HCT116 (cell line): ENCODE data around the gene SRCIN1.

Experiments
- CEBPB ChIP-seq: IDR thresholded peaks from 2 replicates; pipeline ENCODE4 v1.6.1; 2012; ENCODE audit warnings: low read depth
- EGR1 ChIP-seq: IDR thresholded peaks from 2 replicates; pipeline ENCODE4 v1.6.1; 2012; ENCODE audit warnings: low read depth
- EZH2 ChIP-seq: fragments of 200-600 bp; sonication (generic); IDR thresholded peaks from 2 replicates; pipeline ENCODE4 v1.6.1; 2017; ENCODE audit warnings: antibody characterized with exemption, mixed run types
- JUND ChIP-seq: IDR thresholded peaks from 2 replicates; pipeline ENCODE4 v1.6.1; 2012
- POLR2A ChIP-seq: IDR thresholded peaks from 2 replicates; pipeline ENCODE4 v1.7.0; 2011; ENCODE audit warnings: borderline replicate concordance; ENCODE audit not compliant: insufficient read depth, insufficient read length; ENCODE audit errors: extremely low read depth
- POLR2AphosphoS5 ChIP-seq: IDR thresholded peaks from 2 replicates; pipeline ENCODE4 v1.6.1; 2011; ENCODE audit warnings: mild to moderate bottlenecking, low read depth, low read length, moderate library complexity
- SIN3A ChIP-seq: IDR thresholded peaks from 2 replicates; pipeline ENCODE4 v1.6.1; 2012; ENCODE audit warnings: low read depth
- TCF7L2 ChIP-seq: IDR thresholded peaks from 2 replicates; pipeline ENCODE4 v1.7.0; 2011; ENCODE audit warnings: borderline replicate concordance, inconsistent platforms; ENCODE audit not compliant: insufficient read depth, insufficient read length; ENCODE audit errors: extremely low read depth
- ZNF274 ChIP-seq: fragments of 200-500 bp; sonication (Bioruptor generic); IDR thresholded peaks from 2 replicates; pipeline ENCODE4 v1.6.1; 2014; ENCODE audit warnings: mild to moderate bottlenecking, low read depth, low read length, inconsistent platforms
- TF ChIP-seq, protein P1 (sequence below), 3 experiments: fragments of 200-600 bp in 1 of 3; sonication (generic) in 1 of 3; IDR thresholded peaks in 2 of 3; conservative IDR thresholded peaks in 1 of 3; 2 replicates each; pipeline ENCODE4 v1.5.1; 2012 to 2017; ENCODE audit warnings: low read depth in 2 of 3, low read length in 2 of 3, antibody characterized with exemption in 1 of 3, borderline replicate concordance in 1 of 3, control low read depth in 1 of 3, mild to moderate bottlenecking in 1 of 3, mixed read lengths in 1 of 3, mixed run types in 1 of 3, moderate library complexity in 1 of 3; ENCODE audit not compliant: insufficient read depth in 1 of 3
- TF ChIP-seq, protein P2 (sequence below): IDR thresholded peaks from 2 replicates; pipeline ENCODE4 v1.6.1; 2012
- TF ChIP-seq, protein P3 (sequence below): IDR thresholded peaks from 2 replicates; pipeline ENCODE4 v1.6.1; 2012
- TF ChIP-seq, protein P4 (sequence below): IDR thresholded peaks from 2 replicates; pipeline ENCODE4 v1.6.1; 2012; ENCODE audit warnings: low read depth
- TF ChIP-seq, protein P5 (sequence below): IDR thresholded peaks from 2 replicates; pipeline ENCODE4 v1.6.1; 2011; ENCODE audit warnings: mild to moderate bottlenecking, low read length, moderate library complexity; ENCODE audit not compliant: insufficient replicate concordance; ENCODE audit errors: extremely low read depth

DNA sequence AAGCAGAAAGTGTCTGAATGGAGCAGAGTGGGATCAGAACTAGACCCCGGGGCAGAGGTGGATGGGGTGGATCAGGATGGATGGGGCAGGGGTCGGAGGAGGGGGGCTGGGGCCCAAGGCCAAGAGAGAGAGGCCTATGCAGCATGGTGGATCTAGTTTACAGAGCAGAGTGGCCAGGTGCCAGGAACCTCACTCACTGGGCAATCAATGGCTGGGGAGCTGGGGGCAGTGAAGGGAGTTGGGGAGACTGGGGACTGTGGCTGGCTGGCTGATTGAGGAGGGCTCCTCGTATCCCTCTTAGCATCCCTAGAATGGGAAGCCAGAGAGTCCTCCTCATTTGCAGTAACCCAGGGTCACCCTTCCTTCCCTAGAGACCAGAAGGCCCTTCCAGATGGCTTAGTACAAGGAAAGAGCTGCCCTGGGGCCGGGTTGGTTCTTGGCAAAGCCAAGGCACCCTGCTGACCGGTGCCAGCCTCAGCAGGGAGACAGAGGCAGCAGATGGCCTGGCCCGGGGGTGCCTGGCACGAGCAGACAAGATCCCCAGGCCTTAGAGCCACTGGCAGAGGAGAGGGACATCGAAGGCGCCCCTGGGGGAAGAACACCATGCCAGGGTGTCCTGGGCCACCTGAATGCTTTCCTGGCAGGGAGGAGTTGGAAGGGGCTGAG lies 36.8 kb downstream of the SRCIN1 start:
- TF ChIP-seq, protein P1, sequence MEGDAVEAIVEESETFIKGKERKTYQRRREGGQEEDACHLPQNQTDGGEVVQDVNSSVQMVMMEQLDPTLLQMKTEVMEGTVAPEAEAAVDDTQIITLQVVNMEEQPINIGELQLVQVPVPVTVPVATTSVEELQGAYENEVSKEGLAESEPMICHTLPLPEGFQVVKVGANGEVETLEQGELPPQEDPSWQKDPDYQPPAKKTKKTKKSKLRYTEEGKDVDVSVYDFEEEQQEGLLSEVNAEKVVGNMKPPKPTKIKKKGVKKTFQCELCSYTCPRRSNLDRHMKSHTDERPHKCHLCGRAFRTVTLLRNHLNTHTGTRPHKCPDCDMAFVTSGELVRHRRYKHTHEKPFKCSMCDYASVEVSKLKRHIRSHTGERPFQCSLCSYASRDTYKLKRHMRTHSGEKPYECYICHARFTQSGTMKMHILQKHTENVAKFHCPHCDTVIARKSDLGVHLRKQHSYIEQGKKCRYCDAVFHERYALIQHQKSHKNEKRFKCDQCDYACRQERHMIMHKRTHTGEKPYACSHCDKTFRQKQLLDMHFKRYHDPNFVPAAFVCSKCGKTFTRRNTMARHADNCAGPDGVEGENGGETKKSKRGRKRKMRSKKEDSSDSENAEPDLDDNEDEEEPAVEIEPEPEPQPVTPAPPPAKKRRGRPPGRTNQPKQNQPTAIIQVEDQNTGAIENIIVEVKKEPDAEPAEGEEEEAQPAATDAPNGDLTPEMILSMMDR (IDR thresholded peaks at IDR 0.05 in 2 of 3, conservative IDR thresholded peaks at IDR 0.05 in 1 of 3; ENCODE audit: borderline replicate concordance in 1 of 3, insufficient read depth in 1 of 3, low read depth in 2 of 3, low read length in 2 of 3), result no peak
- TF ChIP-seq CEBPB (no peak), TCF7L2 (no peak), POLR2AphosphoS5 (no peak), SIN3A (no peak), JUND (no peak), EZH2 (no peak), EGR1 (no peak), POLR2A (no peak), ZNF274 (no peak)
- TF ChIP-seq, protein P2, sequence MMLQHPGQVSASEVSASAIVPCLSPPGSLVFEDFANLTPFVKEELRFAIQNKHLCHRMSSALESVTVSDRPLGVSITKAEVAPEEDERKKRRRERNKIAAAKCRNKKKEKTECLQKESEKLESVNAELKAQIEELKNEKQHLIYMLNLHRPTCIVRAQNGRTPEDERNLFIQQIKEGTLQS, result no peak
- TF ChIP-seq, protein P3, sequence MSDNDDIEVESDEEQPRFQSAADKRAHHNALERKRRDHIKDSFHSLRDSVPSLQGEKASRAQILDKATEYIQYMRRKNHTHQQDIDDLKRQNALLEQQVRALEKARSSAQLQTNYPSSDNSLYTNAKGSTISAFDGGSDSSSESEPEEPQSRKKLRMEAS, result no peak
- TF ChIP-seq, protein P4, sequence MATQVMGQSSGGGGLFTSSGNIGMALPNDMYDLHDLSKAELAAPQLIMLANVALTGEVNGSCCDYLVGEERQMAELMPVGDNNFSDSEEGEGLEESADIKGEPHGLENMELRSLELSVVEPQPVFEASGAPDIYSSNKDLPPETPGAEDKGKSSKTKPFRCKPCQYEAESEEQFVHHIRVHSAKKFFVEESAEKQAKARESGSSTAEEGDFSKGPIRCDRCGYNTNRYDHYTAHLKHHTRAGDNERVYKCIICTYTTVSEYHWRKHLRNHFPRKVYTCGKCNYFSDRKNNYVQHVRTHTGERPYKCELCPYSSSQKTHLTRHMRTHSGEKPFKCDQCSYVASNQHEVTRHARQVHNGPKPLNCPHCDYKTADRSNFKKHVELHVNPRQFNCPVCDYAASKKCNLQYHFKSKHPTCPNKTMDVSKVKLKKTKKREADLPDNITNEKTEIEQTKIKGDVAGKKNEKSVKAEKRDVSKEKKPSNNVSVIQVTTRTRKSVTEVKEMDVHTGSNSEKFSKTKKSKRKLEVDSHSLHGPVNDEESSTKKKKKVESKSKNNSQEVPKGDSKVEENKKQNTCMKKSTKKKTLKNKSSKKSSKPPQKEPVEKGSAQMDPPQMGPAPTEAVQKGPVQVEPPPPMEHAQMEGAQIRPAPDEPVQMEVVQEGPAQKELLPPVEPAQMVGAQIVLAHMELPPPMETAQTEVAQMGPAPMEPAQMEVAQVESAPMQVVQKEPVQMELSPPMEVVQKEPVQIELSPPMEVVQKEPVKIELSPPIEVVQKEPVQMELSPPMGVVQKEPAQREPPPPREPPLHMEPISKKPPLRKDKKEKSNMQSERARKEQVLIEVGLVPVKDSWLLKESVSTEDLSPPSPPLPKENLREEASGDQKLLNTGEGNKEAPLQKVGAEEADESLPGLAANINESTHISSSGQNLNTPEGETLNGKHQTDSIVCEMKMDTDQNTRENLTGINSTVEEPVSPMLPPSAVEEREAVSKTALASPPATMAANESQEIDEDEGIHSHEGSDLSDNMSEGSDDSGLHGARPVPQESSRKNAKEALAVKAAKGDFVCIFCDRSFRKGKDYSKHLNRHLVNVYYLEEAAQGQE, result no peak
- TF ChIP-seq, protein P5, sequence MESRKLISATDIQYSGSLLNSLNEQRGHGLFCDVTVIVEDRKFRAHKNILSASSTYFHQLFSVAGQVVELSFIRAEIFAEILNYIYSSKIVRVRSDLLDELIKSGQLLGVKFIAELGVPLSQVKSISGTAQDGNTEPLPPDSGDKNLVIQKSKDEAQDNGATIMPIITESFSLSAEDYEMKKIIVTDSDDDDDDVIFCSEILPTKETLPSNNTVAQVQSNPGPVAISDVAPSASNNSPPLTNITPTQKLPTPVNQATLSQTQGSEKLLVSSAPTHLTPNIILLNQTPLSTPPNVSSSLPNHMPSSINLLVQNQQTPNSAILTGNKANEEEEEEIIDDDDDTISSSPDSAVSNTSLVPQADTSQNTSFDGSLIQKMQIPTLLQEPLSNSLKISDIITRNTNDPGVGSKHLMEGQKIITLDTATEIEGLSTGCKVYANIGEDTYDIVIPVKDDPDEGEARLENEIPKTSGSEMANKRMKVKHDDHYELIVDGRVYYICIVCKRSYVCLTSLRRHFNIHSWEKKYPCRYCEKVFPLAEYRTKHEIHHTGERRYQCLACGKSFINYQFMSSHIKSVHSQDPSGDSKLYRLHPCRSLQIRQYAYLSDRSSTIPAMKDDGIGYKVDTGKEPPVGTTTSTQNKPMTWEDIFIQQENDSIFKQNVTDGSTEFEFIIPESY, result no peak
